Breast epithelium (tissue), 4 donors: ENCODE measurements around the gene ADAT3. TPM values are rescaled to one million over a fixed set of nuclear protein-coding genes. Genes with fewer than 3 reads are reported as not detected.

ENCODE experiments used
- DNase-seq, 2 donors: peaks; one replicate each; pipeline ENCODE4 v3.0.0-alpha.2; 2019; ENCODE audit warnings: low spot score in 2 of 2
- H3K27ac ChIP-seq, 2 donors: fragments of 200-600 bp; sonication (generic) in 1 of 2; one replicate each; pipeline ENCODE4 v1.5.1; 2016 to 2019; ENCODE audit warnings: mild to moderate bottlenecking in 1 of 2
- H3K27me3 ChIP-seq, 2 donors: fragments of 200-600 bp; sonication (generic) in 1 of 2; one replicate each; pipeline versions ENCODE4 v1.5.1 to v1.6.0; 2017 to 2019; ENCODE audit warnings: control low read depth in 1 of 2, mild to moderate bottlenecking in 1 of 2
- H3K36me3 ChIP-seq: fragments of 200-600 bp; one replicate; pipeline ENCODE4 v1.5.1; 2019
- H3K4me1 ChIP-seq, 2 donors: fragments of 200-600 bp; sonication (generic); one replicate each; pipeline ENCODE4 v1.5.1; 2016 to 2019; ENCODE audit warnings: control low read depth in 1 of 2
- H3K4me3 ChIP-seq, 3 donors: fragments of 200-600 bp; sonication (generic); 1 replicate in 2 of 3; 2 replicates in 1 of 3; pipeline ENCODE4 v1.5.1; 2016 to 2019; ENCODE audit warnings: mild to moderate bottlenecking in 3 of 3, moderate library complexity in 2 of 3
- H3K9me3 ChIP-seq, 2 donors: fragments of 200-600 bp; sonication (generic) in 1 of 2; one replicate each; pipeline ENCODE4 v1.5.1; 2016 to 2019; ENCODE audit warnings: control low read depth in 1 of 2
- POLR2A ChIP-seq: fragments of 450-650 bp; IDR thresholded peaks from one replicate; pipeline ENCODE4 v1.6.1; 2016; ENCODE audit warnings: antibody characterized with exemption, mild to moderate bottlenecking, moderate library complexity
- POLR2AphosphoS5 ChIP-seq, 3 donors: sonication (generic); formaldehyde crosslinking; IDR thresholded peaks; one replicate each; pipeline ENCODE4 v1.6.1; 2017; ENCODE audit warnings: antibody characterized with exemption in 3 of 3
- intact Hi-C: fragments of 100-400 bp; cut with DNase I; formaldehyde crosslinking; loops from one replicate; pipeline ENCODE4 v1.15.1; 2023; ENCODE audit warnings: low total_unique reads
- total RNA-seq, 3 donors: library from RNA; depleted of rRNA; stranded (reverse); fragments of >200 nt; gene quantifications; one replicate each; pipeline ENCODE4 v1.1.0, GENCODE V29; 2016
- TF ChIP-seq, protein P1 (sequence below), 3 donors: fragments of 450-650 bp; IDR thresholded peaks; one replicate each; pipeline ENCODE4 v1.5.1; 2016 to 2017; ENCODE audit warnings: antibody characterized with exemption in 3 of 3, mild to moderate bottlenecking in 3 of 3, moderate library complexity in 3 of 3

The ADAT3 gene
- total RNA-seq, 3 donors from 2014 or later: 1.1 to 5.4 (median 4.9) TPM

DNA sequence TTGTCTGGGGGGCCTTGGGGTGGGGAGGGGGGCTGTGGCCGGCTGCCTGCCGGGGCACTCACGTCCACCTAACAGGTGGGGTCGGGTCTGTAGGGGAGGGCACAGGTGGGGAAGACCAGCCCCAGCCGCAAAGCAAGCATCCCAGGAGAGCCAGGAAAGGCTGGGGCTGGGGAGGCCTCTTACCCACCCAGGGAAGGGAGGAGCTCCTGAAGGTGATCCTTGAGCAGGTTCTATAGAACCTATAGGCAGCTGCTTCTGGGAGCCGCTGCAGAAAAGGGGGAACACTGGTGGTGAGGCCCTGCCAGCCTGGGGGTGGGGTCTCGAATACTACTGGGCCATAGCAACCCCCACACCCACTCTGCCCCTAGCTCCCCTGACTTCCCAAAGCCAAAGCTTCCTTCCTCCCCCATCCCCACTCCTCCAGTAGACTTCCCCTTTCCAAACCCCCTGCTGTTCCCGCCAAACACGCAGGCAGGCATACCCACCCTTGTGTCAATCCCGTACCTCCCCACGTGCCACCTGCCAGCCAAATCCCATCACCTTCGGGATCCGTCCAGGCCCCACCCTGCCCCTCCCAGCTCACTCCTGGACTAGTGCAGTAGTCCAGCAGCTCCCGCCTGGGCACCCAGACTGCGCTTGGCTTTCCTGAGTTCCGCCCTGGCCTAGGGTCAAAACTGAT, 47.4 kb upstream of the ADAT3 start:
- H3K27me3 ChIP-seq: no peaks in the 10 kb centered on the region
- intact Hi-C loops: loop anchor here (5.0 kb wide), 1 partner anchor 1505 kb away; no protein-coding TSS in a partner anchor
- H3K4me3 ChIP-seq: peak overlapping the region; percentile 44 to 78 (median 56)
- H3K4me1 ChIP-seq: peaks cover 26 to 46% of the 10 kb centered on the region in 2 donors
- peak overlapping the region; percentile 93 to 95 for H3K27ac ChIP-seq
- no peaks in the 10 kb centered on the region for H3K36me3 ChIP-seq
- DNase-seq: no peak
- H3K9me3 ChIP-seq: no peaks in the 10 kb centered on the region
- TF ChIP-seq POLR2A (no peak), POLR2AphosphoS5 (IDR thresholded peaks at IDR 0.05) (no peak)
- TF ChIP-seq, protein P1, sequence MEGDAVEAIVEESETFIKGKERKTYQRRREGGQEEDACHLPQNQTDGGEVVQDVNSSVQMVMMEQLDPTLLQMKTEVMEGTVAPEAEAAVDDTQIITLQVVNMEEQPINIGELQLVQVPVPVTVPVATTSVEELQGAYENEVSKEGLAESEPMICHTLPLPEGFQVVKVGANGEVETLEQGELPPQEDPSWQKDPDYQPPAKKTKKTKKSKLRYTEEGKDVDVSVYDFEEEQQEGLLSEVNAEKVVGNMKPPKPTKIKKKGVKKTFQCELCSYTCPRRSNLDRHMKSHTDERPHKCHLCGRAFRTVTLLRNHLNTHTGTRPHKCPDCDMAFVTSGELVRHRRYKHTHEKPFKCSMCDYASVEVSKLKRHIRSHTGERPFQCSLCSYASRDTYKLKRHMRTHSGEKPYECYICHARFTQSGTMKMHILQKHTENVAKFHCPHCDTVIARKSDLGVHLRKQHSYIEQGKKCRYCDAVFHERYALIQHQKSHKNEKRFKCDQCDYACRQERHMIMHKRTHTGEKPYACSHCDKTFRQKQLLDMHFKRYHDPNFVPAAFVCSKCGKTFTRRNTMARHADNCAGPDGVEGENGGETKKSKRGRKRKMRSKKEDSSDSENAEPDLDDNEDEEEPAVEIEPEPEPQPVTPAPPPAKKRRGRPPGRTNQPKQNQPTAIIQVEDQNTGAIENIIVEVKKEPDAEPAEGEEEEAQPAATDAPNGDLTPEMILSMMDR (IDR thresholded peaks at IDR 0.05): no peak

DNA sequence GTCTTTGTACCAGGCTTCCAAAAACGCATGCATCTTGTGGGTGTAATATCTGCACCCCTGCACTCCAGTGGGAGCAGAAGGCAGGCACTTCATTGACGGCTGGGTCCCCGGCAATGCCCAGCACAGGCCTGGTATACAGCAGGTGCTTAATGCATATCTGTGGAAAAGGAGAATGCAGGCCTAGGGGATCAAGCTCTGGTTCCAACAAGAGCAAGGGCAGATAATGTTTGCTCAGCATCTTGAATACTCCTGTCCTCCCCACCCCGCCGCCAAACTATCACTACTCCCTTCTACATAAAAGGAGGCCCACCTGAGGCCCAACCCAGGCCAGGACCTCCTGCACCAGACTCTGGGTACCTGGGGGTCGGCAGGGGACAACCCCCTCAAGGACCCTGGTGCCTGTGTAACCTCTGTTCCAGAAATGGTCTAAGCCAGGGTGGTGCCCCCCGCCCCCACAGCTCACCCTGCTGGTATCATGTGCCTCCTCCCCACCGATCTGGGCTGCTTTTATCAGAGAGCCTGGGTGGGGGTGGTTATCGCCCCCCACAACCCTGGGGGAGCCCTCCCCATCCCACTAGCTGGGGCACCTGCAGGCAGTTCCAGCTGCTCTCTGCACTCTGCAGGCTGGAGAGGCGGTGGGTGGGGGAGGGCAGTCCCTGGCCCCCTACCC, 46.7 kb upstream of the ADAT3 start:
- intact Hi-C loops: loop anchor here (5.0 kb wide), 1 partner anchor 1504 kb away; no protein-coding TSS in a partner anchor
- Histone ChIP-seq H3K4me3 (no peak overlapping the region), H3K27me3 (no peaks in the 10 kb centered on the region), H3K9me3 (no peaks in the 10 kb centered on the region), H3K27ac (peak overlapping the region; percentile 93 to 95), H3K36me3 (no peaks in the 10 kb centered on the region), H3K4me1 (peaks cover 26 to 42% of the 10 kb centered on the region in 2 donors)
- TF ChIP-seq, protein P1 (IDR thresholded peaks at IDR 0.05): no peak
- TF ChIP-seq POLR2A (no peak), POLR2AphosphoS5 (IDR thresholded peaks at IDR 0.05) (no peak)
- no peak for DNase-seq

GRCh38 chr19:1859331-1859781, 45.8 kb upstream of the ADAT3 start:
- TF ChIP-seq POLR2AphosphoS5 (IDR thresholded peaks at IDR 0.05) (no peak), POLR2A (no peak)
- TF ChIP-seq, protein P1 (IDR thresholded peaks at IDR 0.05): no peak
- Histone ChIP-seq H3K36me3 (no peaks in the 10 kb centered on the region), H3K27me3 (no peaks in the 10 kb centered on the region), H3K4me1 (peaks cover 26 to 35% of the 10 kb centered on the region in 2 donors), H3K27ac (peak overlapping the region; percentile 75), H3K4me3 (peak overlapping the region in 2 of 3 donors; percentile 21 to 98), H3K9me3 (no peaks in the 10 kb centered on the region)
- no peak for DNase-seq
- intact Hi-C loops: loop anchor here (5.0 kb wide), 1 partner anchor 1503 kb away; no protein-coding TSS in a partner anchor

- Histone ChIP-seq H3K9me3 (no peaks in the 10 kb centered on the region), H3K4me1 (peaks cover 26 to 38% of the 10 kb centered on the region in 2 donors), H3K4me3 (peak overlapping the region in 2 of 3 donors; percentile 21 to 98), H3K27ac (peak overlapping the region; percentile 75), H3K36me3 (no peaks in the 10 kb centered on the region), H3K27me3 (no peaks in the 10 kb centered on the region)
- TF ChIP-seq POLR2AphosphoS5 (IDR thresholded peaks at IDR 0.05): no peak
- no peak for TF ChIP-seq POLR2A
- TF ChIP-seq, protein P1 (IDR thresholded peaks at IDR 0.05): no peak
- peak in 1 of 2 donors; percentile 72 for DNase-seq
- intact Hi-C loops: no loop called here
Measured at GRCh38 chr19:1860042-1860775, 45.0 kb upstream of the ADAT3 start.
